Measurements from ENCODE around the gene CD80. TPM values are rescaled to one million over a fixed set of nuclear protein-coding genes. Genes with fewer than 3 reads are reported as not detected.

The CD80 gene
- total RNA-seq, 1 experiment from 2014 or later, result not detected

GRCh38 chr3:119557877-119558269, 1.5 kb downstream of the CD80 start:
- H3K4me3 ChIP-seq (replicated peaks in 1 of 2; ENCODE audit: low read depth in 1 of 2, low read length in 2 of 2), result no peak overlapping the region
- H3K9me3 ChIP-seq (ENCODE audit: control insufficient read depth in 1 of 2, insufficient read depth in 1 of 2, low read depth in 1 of 2, low read length in 2 of 2), result no peaks in the 10 kb centered on the region
- no peaks in the 10 kb centered on the region for H3K27me3 ChIP-seq (ENCODE audit: insufficient read depth, low read length)
- H3K4me1 ChIP-seq (ENCODE audit: control insufficient read depth in 1 of 2, insufficient read depth in 2 of 2, low read length in 2 of 2), result peaks cover 0 to 5% of the 10 kb centered on the region in 2 experiments; a peak in 1 of 4 replicates
- H3K9ac ChIP-seq (ENCODE audit: low read length), result no peak overlapping the region
- intact Hi-C loops (cut with micrococcal nuclease), result no loop called here
- no peak for TF ChIP-seq POLR2A (IDR thresholded peaks at IDR 0.05; ENCODE audit: borderline replicate concordance, extremely low read depth, insufficient read depth, insufficient read length)
- no peak for TF ChIP-seq JUND (IDR thresholded peaks at IDR 0.05)
- no peak for TF ChIP-seq EZH2phosphoT487 (IDR thresholded peaks at IDR 0.05; ENCODE audit: borderline replicate concordance)
- H3K27ac ChIP-seq (ENCODE audit: low read depth, low read length), result no peak overlapping the region
- CTCF ChIA-PET, result no interaction called here
- DNase-seq (ENCODE audit: low read depth, low spot score) (no peak), ATAC-seq (no peak)
- no peaks in the 10 kb centered on the region for H3K36me3 ChIP-seq (ENCODE audit: control insufficient read depth in 1 of 2, insufficient read depth in 2 of 2, low read length in 2 of 2)
- no peaks in the 10 kb centered on the region for H3K79me2 ChIP-seq (ENCODE audit: insufficient read depth, low read length)
- no peaks in the 10 kb centered on the region for H4K20me1 ChIP-seq (ENCODE audit: insufficient read depth)
- no peaks in the 10 kb centered on the region for H3K9me2 ChIP-seq (ENCODE audit: insufficient read depth)
- RAD21 ChIA-PET (ENCODE audit: low non-redundant PET in 1 of 2, low total read pairs in 2 of 2, uncharacterized antibody in 2 of 2, unreplicated experiment in 2 of 2), result no interaction called here
- BruUV-seq (replicated peaks), result no TSS peak
- POLR2A ChIA-PET, result no interaction called here
- H2AFZ ChIP-seq (ENCODE audit: low read depth, low read length, poor library complexity, severe bottlenecking), result no peak overlapping the region
- H3K4me2 ChIP-seq (ENCODE audit: low read length), result no peak overlapping the region

- POLR2A ChIA-PET, result no interaction called here
- H3K79me2 ChIP-seq (ENCODE audit: insufficient read depth, low read length), result no peaks in the 10 kb centered on the region
- no TSS peak for BruUV-seq (replicated peaks)
- H3K4me2 ChIP-seq (ENCODE audit: low read length), result no peak overlapping the region
- no peak overlapping the region for H3K9ac ChIP-seq (ENCODE audit: low read length)
- no peak overlapping the region for H3K27ac ChIP-seq (ENCODE audit: low read depth, low read length)
- no peaks in the 10 kb centered on the region for H3K27me3 ChIP-seq (ENCODE audit: insufficient read depth, low read length)
- H4K20me1 ChIP-seq (ENCODE audit: insufficient read depth), result no peaks in the 10 kb centered on the region
- CTCF ChIA-PET, result no interaction called here
- no peaks in the 10 kb centered on the region for H3K9me3 ChIP-seq (ENCODE audit: control insufficient read depth in 1 of 2, insufficient read depth in 1 of 2, low read depth in 1 of 2, low read length in 2 of 2)
- intact Hi-C loops (cut with micrococcal nuclease), result no loop called here
- H2AFZ ChIP-seq (ENCODE audit: low read depth, low read length, poor library complexity, severe bottlenecking), result no peak overlapping the region
- peaks cover 0 to 5% of the 10 kb centered on the region in 2 experiments; a peak in 1 of 4 replicates for H3K4me1 ChIP-seq (ENCODE audit: control insufficient read depth in 1 of 2, insufficient read depth in 2 of 2, low read length in 2 of 2)
- RAD21 ChIA-PET (ENCODE audit: low non-redundant PET in 1 of 2, low total read pairs in 2 of 2, uncharacterized antibody in 2 of 2, unreplicated experiment in 2 of 2), result no interaction called here
- DNase-seq (ENCODE audit: low read depth, low spot score), result no peak
- H3K4me3 ChIP-seq (replicated peaks in 1 of 2; ENCODE audit: low read depth in 1 of 2, low read length in 2 of 2), result no peak overlapping the region
- no peaks in the 10 kb centered on the region for H3K9me2 ChIP-seq (ENCODE audit: insufficient read depth)
- ATAC-seq, result no peak
- H3K36me3 ChIP-seq (ENCODE audit: control insufficient read depth in 1 of 2, insufficient read depth in 2 of 2, low read length in 2 of 2), result no peaks in the 10 kb centered on the region
- no peak for TF ChIP-seq CBX3 (IDR thresholded peaks at IDR 0.05; ENCODE audit: low read depth)
- TF ChIP-seq SRF (IDR thresholded peaks at IDR 0.05; ENCODE audit: low read depth), result no peak
- TF ChIP-seq SIN3A (IDR thresholded peaks at IDR 0.05; ENCODE audit: low read depth), result no peak
- no peak for TF ChIP-seq JUND (IDR thresholded peaks at IDR 0.05)
- no peak for TF ChIP-seq ZFX (IDR thresholded peaks at IDR 0.05)
- no peak for TF ChIP-seq CEBPB (IDR thresholded peaks at IDR 0.05; ENCODE audit: low read depth)
- TF ChIP-seq EZH2 (IDR thresholded peaks at IDR 0.05), result no peak
- TF ChIP-seq POLR2A (IDR thresholded peaks at IDR 0.05; ENCODE audit: borderline replicate concordance, extremely low read depth, insufficient read depth, insufficient read length), result no peak
- no peak for TF ChIP-seq RAD21 (IDR thresholded peaks at IDR 0.05; ENCODE audit: low read depth)
- TF ChIP-seq MAX (IDR thresholded peaks at IDR 0.05), result no peak
- TF ChIP-seq REST (IDR thresholded peaks at IDR 0.05; ENCODE audit: low read depth), result no peak
- TF ChIP-seq TCF7L2 (IDR thresholded peaks at IDR 0.05; ENCODE audit: borderline replicate concordance, extremely low read depth, insufficient read depth, insufficient read length), result no peak
- no peak for TF ChIP-seq YY1 (IDR thresholded peaks at IDR 0.05; ENCODE audit: extremely low read depth, insufficient replicate concordance, low read depth, low read length)
- TF ChIP-seq CTCF (IDR thresholded peaks at IDR 0.05 in 2 of 3, conservative IDR thresholded peaks at IDR 0.05 in 1 of 3; ENCODE audit: borderline replicate concordance in 1 of 3, insufficient read depth in 1 of 3, low read depth in 2 of 3, low read length in 2 of 3), result no peak
- TF ChIP-seq POLR2AphosphoS5 (IDR thresholded peaks at IDR 0.05; ENCODE audit: low read depth, low read length), result no peak
Observed at GRCh38 chr3:119557192-119557876, 2.1 kb downstream of the CD80 start.
